HL-60 (cell line): ENCODE results near the gene VRK2.
A peak's percentile ranks its signal among the peaks of the same experiment; 100 is the strongest.

Experiments used
- DNase-seq, 2 experiments: peaks; one replicate each; pipeline ENCODE4 v3.0.0-alpha.2; 2010 to 2020; ENCODE audit warnings: low read depth in 1 of 2, low spot score in 1 of 2
- H3K27ac ChIP-seq: fragments of 250-450 bp; sonication (Bioruptor Pico); replicated peaks from 2 replicates; pipeline ENCODE4 v1.5.1; 2020; ENCODE audit warnings: mild to moderate bottlenecking, moderate library complexity
- H3K27me3 ChIP-seq: fragments of 250-450 bp; sonication (Bioruptor Pico); 2 replicates; pipeline ENCODE4 v1.5.1; 2021; ENCODE audit warnings: mild to moderate bottlenecking, moderate library complexity; ENCODE audit not compliant: insufficient read depth, poor library complexity, severe bottlenecking
- H3K4me3 ChIP-seq: replicated peaks from 2 replicates; pipeline ENCODE4 v1.5.1; 2011; ENCODE audit warnings: mild to moderate bottlenecking, control low read depth, low read length; ENCODE audit not compliant: insufficient read depth
- CTCF ChIP-seq: IDR thresholded peaks from one replicate; pipeline ENCODE4 v1.5.1; 2011; ENCODE audit warnings: low read length, control low read depth, inconsistent platforms; ENCODE audit not compliant: insufficient read depth
- GABPA ChIP-seq: IDR thresholded peaks from 2 replicates; pipeline ENCODE4 v1.6.1; 2012; ENCODE audit warnings: low read depth
- POLR2AphosphoS5 ChIP-seq: IDR thresholded peaks from 2 replicates; pipeline ENCODE4 v1.6.1; 2012; ENCODE audit warnings: low read depth
- REST ChIP-seq: IDR thresholded peaks from 2 replicates; pipeline ENCODE4 v1.6.1; 2012; ENCODE audit warnings: low read depth; ENCODE audit not compliant: insufficient replicate concordance
- SPI1 ChIP-seq: IDR thresholded peaks from 2 replicates; pipeline ENCODE4 v1.6.1; 2012; ENCODE audit warnings: low read depth, mild to moderate bottlenecking, borderline replicate concordance

Gene VRK2

GRCh38 chr2:58101500-58101899, 54.9 kb downstream of the VRK2 start:
- Histone ChIP-seq H3K27me3 (no peaks in the 10 kb centered on the region), H3K27ac (no peak overlapping the region), H3K4me3 (no peak overlapping the region)
- TF ChIP-seq SPI1: no peak
- no peak for TF ChIP-seq CTCF
- no peak for TF ChIP-seq GABPA
- no peak for TF ChIP-seq REST
- no peak for TF ChIP-seq POLR2AphosphoS5
- DNase-seq: no peak

- TF ChIP-seq CTCF (no peak), POLR2AphosphoS5 (no peak), GABPA (no peak), SPI1 (no peak), REST (no peak)
- peak overlapping the region; percentile 53 for H3K27ac ChIP-seq
- H3K4me3 ChIP-seq: no peak overlapping the region
- H3K27me3 ChIP-seq: no peaks in the 10 kb centered on the region
- no peak for DNase-seq
These were observed 60.3 kb downstream of the VRK2 start for GRCh38 chr2:58106896-58107295.

DNA sequence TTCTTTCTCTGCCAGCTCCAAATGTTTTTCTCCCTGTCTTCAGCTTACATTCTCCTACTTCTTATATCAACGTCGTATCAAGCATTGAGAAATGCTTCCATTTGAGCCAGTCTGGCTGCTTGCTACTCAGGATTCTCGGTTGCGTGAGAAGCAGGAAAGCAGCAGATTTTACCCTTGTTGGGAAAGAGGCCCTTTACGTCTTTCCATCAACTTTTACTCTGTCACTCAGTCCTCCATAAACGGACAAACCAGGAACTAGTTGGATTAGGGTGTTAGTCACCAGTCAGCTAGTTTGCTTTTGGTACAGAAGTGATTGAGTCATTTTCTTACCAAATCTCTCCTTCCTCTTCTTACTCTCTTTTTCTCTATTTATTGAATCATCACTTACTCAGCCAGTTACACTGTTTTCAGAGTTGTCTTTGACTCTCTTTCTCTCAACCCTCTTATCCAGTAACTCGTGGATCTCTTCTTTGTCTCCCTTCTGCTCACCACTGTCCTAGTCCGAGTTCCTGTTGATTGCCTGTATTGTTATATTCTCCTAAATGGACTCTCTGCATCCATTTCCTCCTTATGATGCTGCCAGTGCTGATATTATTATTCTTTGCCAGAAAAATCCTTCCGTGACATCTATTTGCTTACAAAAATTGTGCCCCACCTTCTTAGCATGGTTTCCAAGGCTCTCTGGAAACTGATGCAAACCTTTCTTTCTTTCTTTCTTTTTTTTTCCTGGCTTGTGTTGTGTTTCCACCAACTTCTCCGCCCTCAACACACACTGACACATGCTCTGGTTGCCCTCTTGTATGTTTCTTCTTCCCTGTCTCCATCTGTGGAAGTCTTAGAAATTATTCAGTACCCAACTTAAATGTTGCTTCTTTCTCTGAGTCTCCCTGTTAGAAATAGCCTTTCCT, 61.5 kb downstream of the VRK2 start:
- DNase-seq: peak; percentile 83 to 89
- peak overlapping the region; percentile 53 for H3K27ac ChIP-seq

More for the DNA sequence above, 61.5 kb downstream of the VRK2 start:
- Histone ChIP-seq H3K27me3 (no peaks in the 10 kb centered on the region), H3K4me3 (no peak overlapping the region)
- TF ChIP-seq POLR2AphosphoS5: no peak
- TF ChIP-seq CTCF: no peak
- TF ChIP-seq REST: no peak
- TF ChIP-seq GABPA: no peak
- TF ChIP-seq SPI1: no peak
